Caki2 (cell line): ENCODE measurements around the gene FRMD5. TPM values are rescaled to one million over a fixed set of nuclear protein-coding genes. Genes with fewer than 3 reads are reported as not detected.

Experiments
- DNase-seq: peaks from one replicate; pipeline ENCODE4 v3.0.0-alpha.2; 2015; ENCODE audit warnings: low read depth
- in situ Hi-C: cut with HindIII; loops from 2 replicates; pipeline ENCODE4 v1.10.0; 2016; ENCODE audit warnings: low sequenced_read_pairs, low pct_unique_long_range_greater_than_20kb, mixed read lengths
- total RNA-seq: library from RNA; depleted of rRNA; stranded (reverse); fragments of >200 nt; shearing (Covaris generic); gene quantifications from 2 replicates; pipeline ENCODE4 v1.2.3, GENCODE V29; 2014; ENCODE audit warnings: low replicate concordance

The FRMD5 gene
- total RNA-seq, 1 experiment from 2014 or later, result 0.51 TPM

DNA sequence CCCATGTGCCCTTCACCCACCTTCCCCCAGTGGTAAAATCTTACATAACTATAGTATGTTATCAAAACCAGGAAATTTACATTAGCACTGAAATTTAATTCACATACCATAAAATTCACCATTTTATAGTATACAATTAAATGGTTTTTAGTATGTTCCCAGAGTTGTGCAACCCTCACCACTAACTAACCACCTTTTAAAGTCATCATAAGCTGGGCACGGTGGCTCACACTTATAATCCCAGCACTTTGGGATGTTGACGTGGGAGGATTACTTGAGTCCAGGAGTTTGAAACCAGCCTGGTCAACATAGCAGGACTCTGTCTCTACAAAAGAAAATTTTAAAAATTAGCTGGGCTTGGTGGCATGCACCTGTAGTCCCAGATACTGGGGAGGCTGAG lies 13.7 kb downstream of the FRMD5 start:
- DNase-seq, result no peak
- in situ Hi-C loops, result no loop called here

DNA sequence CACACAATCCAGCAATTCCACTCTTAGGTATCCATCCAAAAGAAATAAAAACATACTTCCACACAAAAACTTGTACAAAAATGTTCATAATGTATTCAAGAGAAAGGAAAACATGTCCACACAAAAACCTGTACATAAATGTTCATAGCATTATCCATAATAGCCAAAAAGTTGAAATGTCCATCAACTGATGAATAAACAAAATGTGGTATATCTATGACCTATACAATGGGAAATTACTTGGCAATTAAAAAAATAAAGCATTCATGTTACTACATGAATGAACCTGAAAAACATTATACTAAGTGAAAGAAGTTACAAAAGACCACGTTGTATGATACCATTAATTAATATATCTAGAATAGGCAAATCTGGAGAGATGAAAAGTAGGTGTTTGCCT lies 17.9 kb downstream of the FRMD5 start:
- DNase-seq, result no peak
- in situ Hi-C loops, result no loop called here

DNA sequence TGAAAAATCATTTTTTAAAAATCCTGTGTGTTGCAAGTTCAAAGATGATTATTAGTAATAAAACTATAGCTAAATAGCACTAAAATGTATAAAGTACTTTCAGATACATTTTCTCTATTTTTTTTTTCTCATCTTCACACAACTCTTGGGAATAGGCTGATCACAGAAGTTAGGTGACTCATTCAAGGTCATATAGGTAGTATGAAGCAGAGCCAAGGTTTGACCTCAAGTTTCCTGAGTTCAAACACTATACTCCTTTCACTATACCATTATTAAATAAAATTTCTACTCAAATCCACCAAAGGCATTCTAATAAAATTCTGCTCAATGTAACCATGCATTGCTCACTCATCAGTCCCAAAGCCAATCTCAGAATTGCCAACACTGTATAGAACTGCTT lies 21.3 kb downstream of the FRMD5 start:
- DNase-seq, result no peak
- in situ Hi-C loops, result no loop called here

DNA sequence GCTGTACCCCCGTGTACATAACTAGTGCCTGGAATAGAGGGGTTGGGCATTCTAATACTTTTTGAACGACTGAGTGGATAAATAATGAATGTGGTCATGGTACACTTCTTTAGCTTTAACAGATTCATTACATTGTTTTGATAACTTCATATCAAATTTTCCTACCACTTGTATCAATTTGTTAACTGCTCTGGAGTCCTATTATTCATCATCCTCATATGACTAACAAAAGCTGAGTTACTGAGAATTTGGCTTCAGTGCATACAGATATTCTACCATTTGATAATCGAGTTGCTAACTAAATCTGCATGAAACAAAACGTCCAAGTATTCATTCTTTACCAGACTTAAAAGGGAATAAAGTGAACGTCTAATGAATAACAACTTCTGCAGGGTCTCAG lies 31.7 kb downstream of the FRMD5 start:
- in situ Hi-C loops, result no loop called here
- DNase-seq, result no peak

DNA sequence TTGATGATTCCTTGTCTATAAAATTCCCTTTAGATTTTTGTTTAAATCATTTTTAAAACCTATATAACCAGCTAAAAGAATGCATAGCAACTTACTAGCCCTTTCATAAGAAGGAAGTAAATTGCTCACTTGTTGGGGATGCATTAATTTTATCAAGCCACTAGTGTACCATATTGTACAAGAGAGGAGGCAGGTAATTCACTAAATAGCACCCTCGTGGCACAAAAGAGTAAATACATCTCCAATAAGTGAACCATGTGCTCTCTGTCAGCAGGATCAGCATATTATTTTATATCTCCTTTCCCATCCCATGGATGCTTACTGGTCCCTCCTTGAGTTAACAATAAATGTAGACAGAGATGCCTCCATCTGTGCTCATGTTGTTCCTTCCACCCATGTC lies 34.3 kb downstream of the FRMD5 start:
- DNase-seq, result no peak
- in situ Hi-C loops, result no loop called here

DNA sequence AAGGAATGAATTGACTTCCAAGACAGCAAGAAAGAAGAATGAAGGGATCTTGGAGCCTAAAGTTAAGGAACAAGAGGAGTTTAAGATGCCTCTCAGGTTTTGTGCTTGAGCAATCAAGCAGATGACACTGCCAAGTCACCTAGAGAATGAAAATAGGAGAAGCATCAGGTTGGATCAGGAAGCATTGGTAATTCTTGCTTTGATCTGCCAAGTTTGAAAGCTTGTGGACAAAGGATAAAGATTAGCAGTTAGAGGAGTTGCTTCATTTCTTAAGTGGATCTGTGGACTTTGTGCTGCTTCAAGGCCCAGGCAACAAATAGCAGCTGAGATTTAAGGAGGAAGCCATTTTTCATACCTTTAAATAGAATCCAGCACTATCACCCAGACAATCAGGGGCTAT lies 35.6 kb downstream of the FRMD5 start:
- in situ Hi-C loops, result no loop called here
- peak; percentile 85 for DNase-seq

DNA sequence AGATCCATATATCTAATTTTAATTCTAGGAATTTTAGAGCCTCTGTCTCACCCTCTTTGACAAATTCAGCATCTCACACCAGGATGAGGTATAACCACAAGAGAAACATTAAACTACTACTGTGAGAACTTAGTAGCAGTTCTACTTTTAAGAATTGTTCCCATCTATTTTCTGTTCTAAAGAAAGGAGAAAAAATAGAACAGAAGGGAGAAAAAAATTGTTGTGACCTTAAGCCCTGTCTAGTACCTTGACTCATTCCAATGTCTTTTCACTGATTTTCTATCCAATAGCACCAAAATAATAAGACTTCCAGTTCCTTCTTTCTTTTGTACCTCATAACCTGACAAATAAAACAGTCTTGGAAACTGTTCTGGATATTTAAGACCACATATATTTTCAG lies 37.0 kb downstream of the FRMD5 start:
- in situ Hi-C loops, result no loop called here
- DNase-seq, result no peak

DNA sequence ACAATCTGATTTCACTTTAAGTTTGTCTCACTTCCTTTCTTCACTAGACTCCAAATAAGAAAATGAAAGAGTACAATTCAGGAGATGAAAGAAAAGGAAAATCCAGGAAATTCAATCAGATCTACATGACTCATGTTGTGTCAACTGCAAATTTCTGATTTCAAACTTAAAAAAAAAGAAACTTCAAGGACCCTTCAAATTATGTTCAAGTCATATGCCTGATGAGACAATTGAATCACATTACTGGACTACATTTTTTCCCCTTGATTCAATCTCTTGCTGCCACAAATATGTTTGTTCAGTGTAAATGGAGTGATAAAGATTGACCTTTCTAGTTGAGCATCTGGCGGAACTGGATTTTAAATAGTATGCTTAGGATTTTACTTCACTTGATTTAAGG lies 37.4 kb downstream of the FRMD5 start:
- peak; percentile 89 for DNase-seq
- in situ Hi-C loops, result no loop called here

DNA sequence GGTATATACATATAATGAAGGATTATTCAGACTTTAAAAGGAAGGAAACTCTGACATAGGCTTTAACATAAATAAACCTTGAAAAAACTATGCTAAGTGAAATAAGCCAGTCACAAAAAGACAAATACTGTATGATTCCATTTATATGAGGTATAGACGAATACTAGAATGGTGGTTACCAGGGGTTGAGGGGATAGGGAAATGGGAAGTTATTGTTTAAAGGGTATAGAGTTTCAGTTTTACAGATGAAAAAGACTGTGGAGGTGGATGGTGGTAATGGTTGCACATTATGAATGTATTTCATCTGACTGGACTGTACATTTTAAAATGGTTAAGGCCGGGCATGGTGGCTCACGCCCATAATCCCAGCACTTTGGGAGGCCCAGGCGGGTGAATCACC lies 41.7 kb downstream of the FRMD5 start:
- in situ Hi-C loops, result no loop called here
- no peak for DNase-seq

DNA sequence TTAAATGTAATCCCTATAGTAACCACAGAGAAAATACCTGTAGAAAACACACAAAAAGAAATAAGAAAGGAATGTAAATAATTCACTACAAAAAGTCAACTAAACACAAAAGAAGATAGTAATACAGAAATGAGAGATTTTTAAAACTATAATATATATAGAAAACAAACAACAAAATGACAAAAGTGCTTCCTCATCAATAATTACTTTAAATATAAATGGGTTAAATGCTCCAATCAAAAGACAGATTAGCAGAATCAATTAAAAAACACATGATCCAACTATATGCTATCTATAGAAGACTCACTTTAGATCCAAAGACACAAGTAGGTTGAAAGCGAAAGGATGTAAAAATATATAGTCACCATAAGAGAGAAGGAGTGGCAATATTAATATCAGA lies 45.8 kb downstream of the FRMD5 start:
- no peak for DNase-seq
- in situ Hi-C loops, result no loop called here

DNA sequence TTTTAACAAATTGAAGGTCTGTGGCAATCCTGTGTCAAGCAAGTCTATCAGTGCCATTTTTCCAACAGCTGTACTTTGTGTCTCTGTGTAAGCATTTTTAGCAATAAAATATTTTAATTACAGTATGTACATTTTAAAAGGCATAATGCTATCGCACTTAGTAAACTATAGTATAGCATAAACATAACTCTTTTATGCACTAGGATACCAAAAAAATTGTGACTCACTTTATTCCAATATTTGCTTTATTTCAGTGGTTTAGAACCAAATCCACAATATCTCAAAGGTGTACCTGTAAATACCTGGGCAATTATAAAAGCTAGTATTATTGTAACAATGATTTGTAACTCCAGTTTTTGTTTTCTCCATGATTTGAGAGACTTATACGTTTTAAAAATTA lies 46.5 kb downstream of the FRMD5 start:
- in situ Hi-C loops, result no loop called here
- no peak for DNase-seq

DNA sequence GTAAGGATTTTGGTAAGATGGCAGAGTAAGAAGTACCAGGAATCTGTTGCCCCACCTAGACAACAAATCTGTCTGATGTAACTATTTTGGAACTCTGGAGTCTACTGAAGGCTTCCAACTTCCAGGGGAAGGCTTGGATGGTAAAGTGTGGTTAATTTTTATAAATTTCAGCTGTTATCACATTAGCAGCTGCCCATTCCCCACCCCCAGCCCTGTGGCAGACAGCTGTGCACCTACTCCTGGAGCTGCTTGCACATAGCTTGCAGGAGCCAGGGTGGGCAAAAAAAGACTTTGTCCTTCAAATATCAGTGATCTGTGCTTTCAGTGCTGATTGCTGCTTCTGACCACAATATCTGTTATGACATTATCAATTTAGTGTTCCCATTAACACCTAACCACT lies 47.4 kb downstream of the FRMD5 start:
- in situ Hi-C loops, result no loop called here
- DNase-seq, result no peak

DNA sequence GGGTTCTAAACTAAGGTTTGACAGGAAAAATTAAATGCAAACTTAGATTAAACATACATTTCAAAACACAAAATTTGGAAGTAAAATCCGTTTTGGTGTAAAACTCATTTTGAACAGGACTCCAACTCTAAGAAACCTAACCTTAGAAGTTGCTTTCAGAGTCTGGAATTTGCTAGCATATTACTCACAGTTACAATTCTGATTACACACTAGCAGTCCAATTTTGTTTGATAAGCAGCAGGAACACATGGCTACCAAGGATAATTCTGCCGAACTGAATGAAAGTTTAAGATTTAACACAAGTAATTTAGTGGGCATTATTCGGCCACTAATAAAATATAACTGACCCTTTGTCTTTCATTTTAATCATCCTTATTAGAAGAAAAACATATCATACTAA lies 49.6 kb downstream of the FRMD5 start:
- in situ Hi-C loops, result no loop called here

DNA sequence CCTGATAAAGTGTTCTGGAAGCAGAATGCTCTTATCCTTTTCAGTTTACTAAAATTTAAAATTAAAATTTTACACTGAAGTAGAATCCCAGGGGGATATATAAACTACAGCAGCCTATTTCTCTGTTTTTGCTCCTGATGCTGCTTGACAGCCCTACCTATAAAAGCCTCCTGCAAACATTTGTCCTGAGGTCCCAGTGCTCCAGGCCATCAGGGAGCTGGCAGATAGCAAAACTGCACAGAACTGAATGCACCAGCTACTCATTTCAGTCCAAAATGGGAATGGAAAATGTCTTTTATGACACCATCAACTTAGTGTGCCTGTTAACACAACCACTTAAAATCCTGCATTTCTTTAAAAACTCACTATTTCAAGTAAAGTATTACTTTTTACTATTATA lies 50.1 kb downstream of the FRMD5 start:
- in situ Hi-C loops, result no loop called here
- no peak for DNase-seq

More for the DNA sequence above, 49.6 kb downstream of the FRMD5 start:
- DNase-seq, result no peak

DNA sequence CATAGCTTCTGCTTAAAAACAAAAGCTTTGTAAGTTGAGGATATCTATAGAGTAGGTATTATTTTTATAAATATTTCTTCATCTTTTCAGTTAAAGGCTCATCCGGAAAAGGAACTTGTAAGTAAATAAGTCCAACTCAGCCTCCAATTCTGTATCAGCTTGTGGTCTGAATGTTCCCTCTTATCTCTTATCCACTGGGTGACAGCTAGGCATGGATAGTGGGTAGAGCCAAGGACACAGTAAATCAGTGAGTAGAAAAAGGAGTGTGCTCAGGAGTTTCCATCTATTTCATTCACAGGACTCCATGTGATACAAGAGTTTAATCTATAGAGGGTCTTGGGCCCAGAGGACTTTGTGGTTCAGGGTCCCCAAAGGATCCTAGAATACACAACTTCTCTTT lies 50.9 kb downstream of the FRMD5 start:
- in situ Hi-C loops, result no loop called here
- DNase-seq, result no peak

DNA sequence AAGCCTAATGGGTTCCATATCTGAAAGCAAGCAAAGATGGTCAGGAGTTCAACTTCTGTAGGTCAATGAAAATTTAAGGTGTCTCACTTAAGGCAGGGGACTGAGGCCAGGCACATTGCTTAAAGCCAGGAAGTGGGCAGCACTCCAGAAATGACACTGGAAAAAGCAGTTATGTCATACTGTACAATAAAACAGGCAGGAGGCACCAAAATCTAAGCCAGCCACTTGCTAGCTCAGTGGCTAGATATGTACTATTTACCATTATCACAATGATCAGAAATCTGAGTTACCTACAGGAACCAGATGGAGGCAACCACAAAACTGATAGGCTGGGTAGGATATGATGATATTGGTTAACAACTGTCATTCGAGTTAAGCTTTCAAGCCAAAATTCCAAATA lies 57.3 kb downstream of the FRMD5 start:
- DNase-seq, result no peak
- in situ Hi-C loops, result no loop called here

DNA sequence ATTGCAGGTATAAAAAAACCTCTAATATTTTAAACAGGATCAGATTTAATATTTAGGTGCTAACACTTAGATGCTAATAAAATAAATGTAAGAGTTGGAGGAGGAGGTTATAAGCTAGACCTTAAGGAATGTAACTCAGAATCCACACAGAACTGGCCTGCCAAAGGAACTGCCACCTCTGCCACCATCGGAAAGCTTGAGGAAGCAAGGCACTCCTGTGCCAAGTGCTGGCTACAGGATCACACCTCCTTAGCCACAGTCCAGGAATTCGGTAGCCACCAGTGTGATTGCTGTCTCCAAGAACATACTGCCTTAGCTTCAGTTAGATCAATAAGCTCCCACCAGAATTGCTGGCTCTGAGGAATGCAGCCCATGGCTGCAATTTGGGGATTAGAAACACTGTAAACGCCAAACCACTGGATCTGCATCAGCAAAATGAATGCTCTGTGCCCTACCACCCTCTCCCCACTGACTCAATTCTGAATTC lies 58.0 kb downstream of the FRMD5 start:
- no peak for DNase-seq
- in situ Hi-C loops, result no loop called here

DNA sequence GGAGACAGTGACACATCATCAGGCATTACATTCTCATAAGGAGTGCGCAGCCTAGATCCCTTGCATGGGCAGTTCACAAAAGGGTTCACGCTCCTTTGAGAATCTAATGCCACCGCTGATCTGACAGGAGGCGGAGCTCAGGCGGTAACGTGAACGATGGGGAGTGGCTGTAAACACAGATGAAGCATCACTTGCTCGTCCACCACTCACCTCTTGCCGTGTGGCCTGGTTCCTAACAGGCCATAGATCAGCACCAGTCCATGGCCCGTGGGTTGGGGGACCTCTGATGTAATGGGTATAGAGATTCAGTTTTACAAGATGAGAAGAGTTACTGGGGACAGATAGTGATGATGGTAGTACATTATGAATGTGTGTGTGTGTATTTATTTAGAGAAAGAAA lies 63.0 kb downstream of the FRMD5 start:
- no peak for DNase-seq
- in situ Hi-C loops, result no loop called here

DNA sequence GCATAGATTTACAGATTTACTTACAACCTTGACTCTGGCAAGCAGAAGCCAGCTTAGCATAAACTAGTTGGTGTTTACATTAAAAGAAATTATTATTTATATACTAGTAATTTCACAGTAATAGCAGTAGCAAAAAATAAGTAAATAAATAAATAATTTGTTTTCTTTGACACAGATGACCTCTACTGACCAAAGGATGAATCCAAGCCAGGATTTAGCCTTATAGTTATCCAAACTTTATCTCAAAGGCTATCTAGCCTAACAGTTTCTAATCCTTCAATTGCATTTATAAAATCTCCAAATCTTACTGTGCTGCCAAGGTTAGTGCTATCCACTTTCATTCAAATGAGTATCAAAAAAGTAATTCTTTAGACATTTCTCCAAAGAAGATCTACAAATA lies 64.3 kb downstream of the FRMD5 start:
- in situ Hi-C loops, result no loop called here
- DNase-seq, result no peak

DNA sequence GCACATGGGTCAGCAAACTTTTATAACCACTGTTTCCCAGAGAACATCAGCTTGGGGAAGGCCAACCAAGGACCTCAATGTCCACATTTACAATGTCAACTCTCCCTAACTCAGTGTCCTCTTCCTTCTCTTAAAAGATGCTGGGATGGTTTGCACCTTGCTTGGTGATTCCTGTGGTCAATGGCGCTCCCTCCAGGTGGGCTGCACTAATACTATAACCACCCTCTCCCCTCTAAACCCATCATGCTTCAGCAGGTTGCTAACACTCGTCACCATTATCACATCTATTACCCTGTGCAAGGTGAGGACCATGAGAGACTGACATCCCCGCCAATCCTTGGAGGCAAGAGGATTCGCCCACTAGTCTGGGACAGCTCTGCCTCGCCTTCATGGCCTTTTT lies 65.2 kb downstream of the FRMD5 start:
- no peak for DNase-seq
- in situ Hi-C loops, result no loop called here

DNA sequence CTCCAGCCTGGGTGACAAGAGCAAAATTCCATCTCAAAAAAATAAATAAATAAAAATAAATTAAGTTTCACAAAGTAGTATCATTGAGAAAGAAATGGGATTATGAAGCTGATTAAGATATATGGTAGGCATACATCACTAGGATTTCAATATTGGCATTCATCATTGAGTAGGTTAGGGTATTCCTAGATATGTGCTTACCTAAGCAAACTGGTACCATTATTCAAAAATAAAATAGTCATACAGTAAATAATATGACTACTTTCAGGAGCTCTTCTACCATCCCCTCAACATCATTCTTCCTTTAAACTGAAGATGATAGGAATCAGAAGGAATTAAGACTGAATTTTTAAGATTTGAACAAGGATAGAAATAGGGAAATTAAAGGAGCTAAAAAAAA lies 66.6 kb downstream of the FRMD5 start:
- DNase-seq, result no peak
- in situ Hi-C loops, result no loop called here
